ENCODE data around the gene DEFB127.

DNA sequence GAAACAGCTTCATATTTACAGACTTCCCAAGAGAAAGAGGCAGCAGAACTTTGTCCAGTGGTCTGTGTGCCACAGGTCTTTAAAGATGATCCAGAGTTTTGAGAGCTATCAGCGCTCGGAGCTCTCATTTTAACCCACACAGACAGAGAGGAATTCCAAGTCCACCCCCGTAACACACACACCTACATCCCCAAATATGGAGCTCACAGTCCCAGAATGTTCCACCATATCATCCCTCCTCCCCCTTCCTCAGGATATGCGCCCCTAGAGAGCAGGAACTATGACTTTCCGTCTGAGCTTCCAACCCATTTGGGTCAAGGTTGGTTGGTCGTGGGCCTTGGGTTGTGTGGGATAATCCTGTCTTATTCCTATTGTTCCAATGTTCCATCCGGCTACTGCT is 32.4 kb downstream of the DEFB127 start, which contains the start of gene DEFB128:
- TF ChIP-seq, protein P1, sequence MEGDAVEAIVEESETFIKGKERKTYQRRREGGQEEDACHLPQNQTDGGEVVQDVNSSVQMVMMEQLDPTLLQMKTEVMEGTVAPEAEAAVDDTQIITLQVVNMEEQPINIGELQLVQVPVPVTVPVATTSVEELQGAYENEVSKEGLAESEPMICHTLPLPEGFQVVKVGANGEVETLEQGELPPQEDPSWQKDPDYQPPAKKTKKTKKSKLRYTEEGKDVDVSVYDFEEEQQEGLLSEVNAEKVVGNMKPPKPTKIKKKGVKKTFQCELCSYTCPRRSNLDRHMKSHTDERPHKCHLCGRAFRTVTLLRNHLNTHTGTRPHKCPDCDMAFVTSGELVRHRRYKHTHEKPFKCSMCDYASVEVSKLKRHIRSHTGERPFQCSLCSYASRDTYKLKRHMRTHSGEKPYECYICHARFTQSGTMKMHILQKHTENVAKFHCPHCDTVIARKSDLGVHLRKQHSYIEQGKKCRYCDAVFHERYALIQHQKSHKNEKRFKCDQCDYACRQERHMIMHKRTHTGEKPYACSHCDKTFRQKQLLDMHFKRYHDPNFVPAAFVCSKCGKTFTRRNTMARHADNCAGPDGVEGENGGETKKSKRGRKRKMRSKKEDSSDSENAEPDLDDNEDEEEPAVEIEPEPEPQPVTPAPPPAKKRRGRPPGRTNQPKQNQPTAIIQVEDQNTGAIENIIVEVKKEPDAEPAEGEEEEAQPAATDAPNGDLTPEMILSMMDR (IDR thresholded peaks at IDR 0.05; ENCODE audit: low read length), result no peak
- TF ChIP-seq EZH2 (IDR thresholded peaks at IDR 0.05; ENCODE audit: borderline replicate concordance, low read length), result no peak

All from OCI-LY1 (cell line).